Left renal cortex interstitium (tissue), 4 donors: ENCODE results near the gene ACAP3. TPM values are rescaled to one million over a fixed set of nuclear protein-coding genes. Genes with fewer than 3 reads are reported as not detected.

Experiments
- DNase-seq, 4 donors: peaks; one replicate each; pipeline ENCODE4 v3.0.0-alpha.2; 2013; ENCODE audit warnings: low read depth in 4 of 4, low spot score in 2 of 4, missing footprints in 1 of 4
- polyA plus RNA-seq, 4 donors: library from polyadenylated mRNA; unstranded; fragments of 120-200 nt; gene quantifications; one replicate each; pipeline ENCODE4 v1.2.1, GENCODE V29; 2013; ENCODE audit not compliant: insufficient read length in 4 of 4

ACAP3 gene
- polyA plus RNA-seq, 4 donors = 14.9 to 45.2 (median 33.0) TPM

DNA sequence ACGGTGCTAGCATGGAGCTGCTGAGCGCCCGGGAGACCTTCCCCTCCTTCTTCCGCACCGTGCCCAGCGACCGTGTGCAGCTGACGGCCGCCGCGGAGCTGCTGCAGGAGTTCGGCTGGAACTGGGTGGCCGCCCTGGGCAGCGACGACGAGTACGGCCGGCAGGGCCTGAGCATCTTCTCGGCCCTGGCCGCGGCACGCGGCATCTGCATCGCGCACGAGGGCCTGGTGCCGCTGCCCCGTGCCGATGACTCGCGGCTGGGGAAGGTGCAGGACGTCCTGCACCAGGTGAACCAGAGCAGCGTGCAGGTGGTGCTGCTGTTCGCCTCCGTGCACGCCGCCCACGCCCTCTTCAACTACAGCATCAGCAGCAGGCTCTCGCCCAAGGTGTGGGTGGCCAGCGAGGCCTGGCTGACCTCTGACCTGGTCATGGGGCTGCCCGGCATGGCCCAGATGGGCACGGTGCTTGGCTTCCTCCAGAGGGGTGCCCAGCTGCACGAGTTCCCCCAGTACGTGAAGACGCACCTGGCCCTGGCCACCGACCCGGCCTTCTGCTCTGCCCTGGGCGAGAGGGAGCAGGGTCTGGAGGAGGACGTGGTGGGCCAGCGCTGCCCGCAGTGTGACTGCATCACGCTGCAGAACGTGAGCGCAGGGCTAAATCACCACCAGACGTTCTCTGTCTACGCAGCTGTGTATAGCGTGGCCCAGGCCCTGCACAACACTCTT, 24.5 kb upstream of the ACAP3 start:
- no peak for DNase-seq

DNA sequence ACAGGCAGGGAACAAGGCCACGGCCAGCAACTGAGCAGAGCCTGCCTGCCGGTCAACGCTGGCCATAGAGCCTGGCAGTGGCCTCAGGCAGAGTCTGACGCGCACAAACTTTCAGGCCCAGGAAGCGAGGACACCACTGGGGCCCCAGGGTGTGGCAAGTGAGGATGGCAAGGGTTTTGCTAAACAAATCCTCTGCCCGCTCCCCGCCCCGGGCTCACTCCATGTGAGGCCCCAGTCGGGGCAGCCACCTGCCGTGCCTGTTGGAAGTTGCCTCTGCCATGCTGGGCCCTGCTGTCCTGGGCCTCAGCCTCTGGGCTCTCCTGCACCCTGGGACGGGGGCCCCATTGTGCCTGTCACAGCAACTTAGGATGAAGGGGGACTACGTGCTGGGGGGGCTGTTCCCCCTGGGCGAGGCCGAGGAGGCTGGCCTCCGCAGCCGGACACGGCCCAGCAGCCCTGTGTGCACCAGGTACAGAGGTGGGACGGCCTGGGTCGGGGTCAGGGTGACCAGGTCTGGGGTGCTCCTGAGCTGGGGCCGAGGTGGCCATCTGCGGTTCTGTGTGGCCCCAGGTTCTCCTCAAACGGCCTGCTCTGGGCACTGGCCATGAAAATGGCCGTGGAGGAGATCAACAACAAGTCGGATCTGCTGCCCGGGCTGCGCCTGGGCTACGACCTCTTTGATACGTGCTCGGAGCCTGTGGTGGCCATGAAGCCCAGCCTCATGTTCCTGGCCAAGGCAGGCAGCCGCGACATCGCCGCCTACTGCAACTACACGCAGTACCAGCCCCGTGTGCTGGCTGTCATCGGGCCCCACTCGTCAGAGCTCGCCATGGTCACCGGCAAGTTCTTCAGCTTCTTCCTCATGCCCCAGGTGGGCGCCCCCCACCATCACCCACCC, 23.6 kb upstream of the ACAP3 start, which contains the start of gene TAS1R3:
Gene TAS1R3 (plus strand): TSS at position 213 of the 898 bp plus-strand sequence. CDS start 66 bp downstream, at position 279.
- no peak for DNase-seq

DNA sequence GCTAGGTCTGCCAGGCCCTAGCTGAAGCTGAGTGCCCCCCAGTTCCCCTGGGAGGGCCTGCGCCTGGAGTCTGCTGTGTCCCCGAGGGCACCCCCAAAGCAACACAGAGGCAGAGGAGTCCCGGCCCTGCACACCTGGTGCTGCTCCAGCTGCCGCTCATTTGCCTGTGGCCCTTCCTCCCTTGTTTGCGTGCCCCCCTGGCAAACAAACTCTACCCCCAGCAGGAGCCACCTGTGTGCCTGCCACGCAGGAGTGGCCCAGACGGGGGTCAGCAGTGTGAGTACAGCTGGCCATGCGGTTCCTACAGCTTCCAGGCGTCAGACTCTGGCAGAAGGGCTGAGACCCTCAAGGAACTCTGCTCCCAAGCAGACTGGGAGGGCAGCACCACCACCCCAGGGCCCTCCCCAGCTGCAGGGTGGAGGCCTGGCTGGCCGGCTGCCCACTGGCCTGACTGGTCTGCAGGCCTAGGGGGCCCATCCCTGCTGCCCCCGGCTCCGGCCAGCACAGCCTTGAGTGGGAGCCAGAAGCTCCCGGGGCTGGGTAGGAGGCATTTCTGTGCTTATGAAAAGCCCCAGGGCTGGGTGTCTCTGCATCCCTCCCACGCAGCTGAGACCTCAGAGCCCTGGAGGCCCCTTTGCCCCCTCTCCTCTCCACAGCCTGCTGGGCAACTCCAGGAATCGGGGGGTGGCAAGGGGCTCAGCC, 22.8 kb upstream of the ACAP3 start:
- DNase-seq = no peak

DNA sequence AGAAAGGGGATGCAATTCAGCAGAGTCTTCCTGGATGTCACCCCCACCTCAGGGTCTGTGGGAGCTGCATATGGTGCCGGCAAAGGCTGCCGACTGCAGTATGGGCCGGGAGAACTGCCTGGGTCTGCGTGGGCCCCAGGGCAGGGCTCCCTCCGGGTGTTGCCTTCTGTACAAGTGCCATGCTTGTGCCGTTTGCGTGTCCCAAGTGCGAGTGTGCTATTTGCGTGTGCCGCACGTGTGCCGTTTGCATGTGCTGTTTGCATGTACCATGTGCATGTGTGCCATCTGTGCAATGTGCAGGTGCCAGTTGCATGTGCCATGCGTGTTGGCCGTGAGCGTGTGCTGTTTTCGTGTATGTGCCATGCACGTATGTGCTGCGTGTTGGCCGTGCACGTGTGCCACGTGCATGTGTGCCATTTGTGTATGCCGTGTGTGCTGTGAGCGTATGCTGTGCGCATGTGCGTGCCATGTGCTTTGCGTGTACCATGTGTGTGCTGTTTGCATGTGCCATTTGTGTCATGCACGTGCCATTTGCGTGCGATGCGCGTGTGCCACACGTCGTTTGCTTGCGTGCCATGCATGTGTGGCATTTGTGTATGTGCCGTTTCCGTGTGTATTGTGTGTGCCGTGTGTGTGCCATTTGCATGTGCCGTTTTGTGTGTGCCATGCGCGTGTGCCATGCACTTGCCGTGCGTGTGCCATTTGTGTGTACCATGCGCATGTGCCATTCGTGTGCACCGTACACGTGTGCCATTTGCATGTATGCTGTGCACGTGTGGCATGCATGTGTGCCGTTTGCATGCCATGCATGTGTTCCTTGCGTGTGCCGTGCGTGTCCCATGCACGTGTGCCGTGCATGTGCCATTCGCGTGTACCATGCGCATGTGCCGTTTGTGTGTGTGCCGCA, 21.8 kb upstream of the ACAP3 start:
- no peak for DNase-seq

DNA sequence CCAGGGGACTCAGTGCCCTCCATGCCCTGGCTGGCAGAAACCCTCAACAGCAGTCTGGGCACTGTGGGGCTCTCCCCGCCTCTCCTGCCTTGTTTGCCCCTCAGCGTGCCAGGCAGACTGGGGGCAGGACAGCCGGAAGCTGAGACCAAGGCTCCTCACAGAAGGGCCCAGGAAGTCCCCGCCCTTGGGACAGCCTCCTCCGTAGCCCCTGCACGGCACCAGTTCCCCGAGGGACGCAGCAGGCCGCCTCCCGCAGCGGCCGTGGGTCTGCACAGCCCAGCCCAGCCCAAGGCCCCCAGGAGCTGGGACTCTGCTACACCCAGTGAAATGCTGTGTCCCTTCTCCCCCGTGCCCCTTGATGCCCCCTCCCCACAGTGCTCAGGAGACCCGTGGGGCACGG, 20.5 kb upstream of the ACAP3 start:
- no peak for DNase-seq

DNA sequence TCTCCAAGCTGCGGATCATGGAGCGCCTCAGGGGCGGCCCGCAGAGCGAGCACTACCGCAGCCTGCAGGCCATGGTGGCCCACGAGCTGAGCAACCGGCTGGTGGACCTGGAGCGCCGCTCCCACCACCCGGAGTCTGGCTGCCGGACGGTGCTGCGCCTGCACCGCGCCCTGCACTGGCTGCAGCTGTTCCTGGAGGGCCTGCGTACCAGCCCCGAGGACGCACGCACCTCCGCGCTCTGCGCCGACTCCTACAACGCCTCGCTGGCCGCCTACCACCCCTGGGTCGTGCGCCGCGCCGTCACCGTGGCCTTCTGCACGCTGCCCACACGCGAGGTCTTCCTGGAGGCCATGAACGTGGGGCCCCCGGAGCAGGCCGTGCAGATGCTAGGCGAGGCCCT, 19.6 kb upstream of the ACAP3 start:
- DNase-seq = no peak

DNA sequence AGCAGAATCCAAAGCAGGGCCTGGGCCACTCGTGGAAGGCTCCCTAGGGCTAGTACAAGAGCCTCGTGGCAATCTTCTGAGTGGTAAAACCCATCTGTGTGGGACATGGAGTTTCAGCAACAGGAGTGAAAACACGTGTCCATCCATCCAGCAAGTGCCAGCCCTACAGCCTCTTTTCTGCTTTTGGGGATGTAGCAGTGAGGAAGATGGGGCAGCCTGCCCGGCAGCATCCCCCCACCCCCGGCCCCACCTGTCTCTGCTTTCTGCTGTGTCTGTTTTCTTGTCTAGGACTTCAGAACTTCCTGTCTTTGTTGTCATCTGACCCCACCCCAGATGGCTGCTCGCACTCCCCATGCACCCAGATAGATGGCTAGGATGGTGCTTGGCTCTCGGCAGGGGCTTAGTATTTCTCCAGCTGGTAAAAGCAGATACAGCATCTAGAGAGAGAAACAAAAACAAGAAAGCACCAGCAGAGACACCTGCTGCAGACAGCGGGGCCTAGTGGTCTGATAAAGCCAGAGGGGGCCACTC, 18.4 kb upstream of the ACAP3 start:
- no peak for DNase-seq

DNA sequence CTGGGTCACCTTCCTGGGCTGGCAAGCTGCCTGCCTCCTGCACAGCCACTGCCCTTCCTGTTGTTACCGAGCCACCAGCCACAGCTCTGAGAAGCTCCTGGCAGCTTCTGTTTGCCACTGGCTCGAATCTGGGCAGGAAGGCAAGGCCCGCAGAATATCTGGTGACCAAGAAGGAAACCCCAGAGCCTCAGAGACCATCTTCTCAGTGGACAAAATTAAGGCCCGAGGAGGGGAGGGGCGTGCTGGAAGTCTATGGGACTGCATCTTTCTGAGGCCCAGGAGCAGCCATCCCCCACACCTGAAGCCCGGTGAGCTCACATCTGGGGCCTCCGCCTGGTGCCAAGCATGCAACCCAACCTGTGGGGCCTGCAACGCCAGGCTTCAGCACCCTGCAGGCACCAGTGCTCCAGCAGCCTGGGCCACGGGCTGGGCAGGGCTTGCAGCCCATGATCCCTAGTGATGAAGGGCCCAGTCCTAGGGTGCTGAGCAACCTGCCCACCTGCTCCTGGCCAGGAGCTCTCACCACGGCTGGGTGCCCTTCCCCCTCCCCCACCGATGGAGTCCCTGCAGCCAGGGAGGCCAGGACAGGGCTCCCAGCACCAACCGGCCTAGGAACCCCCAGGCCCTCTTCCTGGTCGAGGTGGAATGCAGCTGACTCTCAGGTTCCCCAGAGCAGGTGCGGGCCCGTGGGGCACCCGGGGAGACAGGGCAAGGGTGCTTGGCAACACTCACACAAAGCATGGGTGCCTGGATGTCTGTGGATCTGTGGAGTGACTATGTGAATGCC, 17.8 kb upstream of the ACAP3 start:
- no peak for DNase-seq

DNA sequence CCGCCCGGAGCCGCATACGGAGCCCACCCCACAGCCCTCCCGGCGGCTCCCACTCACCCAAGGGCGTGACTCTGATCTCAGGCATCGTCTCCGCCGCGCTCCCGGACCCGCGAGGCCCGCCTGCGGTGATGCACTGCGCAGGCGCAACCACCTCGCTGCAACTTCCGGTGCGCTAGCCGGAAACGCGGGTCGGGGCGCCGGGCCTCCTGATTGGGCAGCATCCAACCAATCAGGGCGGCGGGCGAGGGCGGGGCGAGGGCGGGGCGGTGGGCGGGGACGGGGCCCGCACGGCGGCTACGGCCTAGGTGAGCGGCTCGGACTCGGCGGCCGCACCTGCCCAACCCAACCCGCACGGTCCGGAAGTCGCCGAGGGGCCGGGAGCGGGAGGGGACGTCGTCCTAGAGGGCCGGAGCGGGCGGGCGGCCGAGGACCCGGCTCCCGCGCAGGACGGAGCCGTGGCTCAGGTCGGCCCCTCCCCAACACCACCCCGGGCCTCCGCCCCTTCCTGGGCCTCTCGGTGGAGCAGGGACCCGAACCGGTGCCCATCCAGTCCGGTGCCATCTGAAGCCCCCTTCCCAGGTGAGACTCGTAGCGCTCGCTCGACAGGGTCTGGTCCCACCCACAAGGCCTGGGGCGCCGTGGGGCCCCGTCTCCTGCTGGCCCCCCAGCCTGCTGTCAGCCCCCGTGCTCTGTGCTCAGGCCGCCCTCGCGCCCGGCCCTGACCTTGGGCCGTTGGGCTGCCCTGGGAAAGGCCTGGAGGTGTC, 17.0 kb upstream of the ACAP3 start, which contains the start of the genes CPTP and INTS11:
Gene CPTP (plus strand): TSS at position 279 of the 764 bp plus-strand sequence. CDS start 2,109 bp downstream, outside the sequence.
Gene INTS11 (minus strand): TSS at position 137 of the 764 bp plus-strand sequence. CDS start 52 bp downstream, at position 85.
- DNase-seq = peak in 3 of 4 donors; percentile 61 to 81 (median 78)

DNA sequence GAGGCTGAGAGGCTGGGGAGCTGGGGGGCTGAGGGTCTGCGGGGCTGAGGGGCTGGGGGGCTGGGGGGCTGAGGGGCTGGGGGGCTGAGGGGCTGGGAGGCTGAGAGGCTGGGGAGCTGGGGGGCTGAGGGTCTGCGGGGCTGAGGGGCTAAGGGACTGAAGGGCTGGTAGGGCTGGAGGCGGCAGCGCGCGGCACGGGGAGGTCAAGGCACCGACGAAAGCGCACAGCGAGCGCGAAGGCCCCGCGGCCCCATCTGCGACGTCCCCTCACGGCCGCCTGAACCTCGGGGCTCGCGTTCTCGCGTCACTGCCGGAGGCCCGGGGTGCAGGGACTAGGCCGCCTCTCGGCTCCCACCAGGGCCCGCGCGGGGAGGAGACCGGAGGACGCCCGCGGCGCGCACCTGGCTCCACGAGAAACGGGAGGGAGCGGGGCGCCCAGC, 16.4 kb upstream of the ACAP3 start:
- no peak for DNase-seq

DNA sequence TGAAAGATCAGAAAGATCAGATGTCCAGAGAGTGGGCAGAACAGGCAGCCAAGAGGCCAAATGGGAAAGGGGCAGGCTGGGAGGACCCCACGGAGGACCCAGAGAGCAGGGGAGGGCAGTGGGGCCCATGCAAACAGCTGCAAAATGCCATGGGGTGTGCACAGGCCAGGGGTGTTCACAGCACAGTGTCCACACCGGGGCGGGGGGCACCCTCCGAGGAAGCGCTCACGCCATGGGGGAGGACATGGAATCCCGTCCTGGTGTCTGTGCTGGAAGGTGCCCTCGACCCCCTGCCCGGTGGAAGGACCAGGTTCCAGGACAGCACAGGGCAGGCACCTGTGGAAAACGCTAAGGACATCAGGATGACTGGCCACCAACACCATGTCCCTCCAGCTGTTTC, 15.2 kb upstream of the ACAP3 start:
- no peak for DNase-seq

DNA sequence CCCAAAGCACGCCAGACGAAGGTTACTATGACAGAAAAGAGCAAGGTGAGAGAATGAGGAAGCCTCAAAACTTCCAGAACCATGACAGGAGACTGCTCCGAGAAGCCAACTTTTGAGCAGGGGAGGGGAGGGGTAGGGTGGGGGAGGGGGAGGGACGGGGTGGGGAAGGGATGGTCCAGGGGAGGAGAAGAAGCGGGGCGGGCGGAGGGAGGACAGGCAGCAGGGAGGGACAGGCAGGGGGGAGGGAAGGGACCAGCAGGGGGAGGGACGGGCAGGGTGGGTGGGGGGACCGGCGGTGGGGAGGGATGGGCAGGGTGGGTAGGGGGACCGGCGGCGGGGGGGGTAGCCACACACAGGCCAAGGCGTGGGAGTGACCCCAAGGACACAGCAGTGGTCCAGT, 14.7 kb upstream of the ACAP3 start:
- DNase-seq = no peak

DNA sequence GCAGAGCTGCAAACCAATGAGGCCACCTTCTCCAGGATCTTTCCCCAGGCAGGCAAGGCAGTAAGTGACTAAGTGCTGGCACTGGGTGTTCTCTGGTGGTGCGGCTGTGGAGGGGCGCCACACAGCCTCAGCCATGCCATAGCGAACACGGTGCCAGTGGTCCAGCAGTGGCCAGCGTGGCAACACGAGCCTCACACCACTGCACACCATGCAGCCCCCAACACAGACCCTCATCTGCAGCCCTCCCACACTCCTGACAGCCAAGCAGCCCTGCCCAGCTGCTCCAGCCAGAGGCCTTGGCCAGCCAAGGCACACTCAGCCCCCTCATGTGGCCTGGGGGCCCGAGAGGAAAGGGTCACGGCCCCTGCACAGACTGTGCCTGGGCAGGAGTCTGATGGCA, 13.7 kb upstream of the ACAP3 start:
- DNase-seq = no peak

DNA sequence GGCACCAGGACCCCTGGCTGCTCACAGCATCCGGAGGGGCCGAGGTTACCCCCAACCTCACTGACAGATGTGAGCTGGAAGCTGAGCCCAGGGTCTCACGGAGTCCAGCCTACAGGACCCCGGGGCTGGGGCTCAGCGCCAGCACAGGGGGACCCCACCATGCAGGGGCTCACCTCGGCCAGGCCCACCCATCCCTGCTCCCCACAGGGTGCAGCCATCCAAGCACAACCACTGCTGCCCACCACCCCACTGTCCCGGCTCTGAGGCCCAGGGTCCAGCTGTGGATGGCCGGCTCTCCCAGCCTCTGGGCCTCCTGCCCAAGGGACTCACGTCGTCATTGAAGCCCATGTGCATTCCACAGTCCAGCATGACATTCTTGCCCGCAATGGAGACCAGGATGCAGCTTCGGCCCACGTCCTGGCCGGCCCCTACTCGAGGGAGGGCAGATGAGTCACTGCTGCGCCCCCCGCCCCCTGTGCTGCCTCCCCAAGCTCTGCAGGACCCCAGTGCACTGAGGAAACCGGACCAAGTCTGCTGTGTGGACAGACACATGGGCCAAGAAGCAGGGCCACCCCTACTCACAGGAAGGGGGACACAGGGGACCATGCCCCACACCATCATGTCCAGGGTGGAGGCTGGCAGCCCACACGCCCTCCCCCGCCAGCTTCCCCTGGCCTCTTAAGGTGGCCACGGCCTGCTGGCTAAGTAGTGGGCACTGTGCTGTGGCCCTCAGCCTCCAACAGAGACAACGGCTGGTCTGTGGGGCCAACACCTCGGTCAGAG, 13.1 kb upstream of the ACAP3 start:
- no peak for DNase-seq

DNA sequence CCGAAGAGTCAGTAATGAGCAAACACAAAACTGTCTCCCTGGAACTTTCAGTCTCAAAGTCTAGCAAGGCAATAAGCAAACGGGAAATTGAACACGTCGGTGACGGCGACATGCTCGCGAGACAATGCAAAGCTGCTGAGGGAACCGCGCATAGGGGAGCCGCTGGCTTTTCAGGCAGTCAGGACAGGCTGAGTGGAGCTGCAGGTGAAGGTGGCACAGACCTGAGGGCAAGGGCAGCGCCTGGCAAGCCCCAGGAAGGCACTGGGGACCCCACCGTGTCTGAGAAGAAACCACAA, 11.9 kb upstream of the ACAP3 start:
- DNase-seq = no peak

DNA sequence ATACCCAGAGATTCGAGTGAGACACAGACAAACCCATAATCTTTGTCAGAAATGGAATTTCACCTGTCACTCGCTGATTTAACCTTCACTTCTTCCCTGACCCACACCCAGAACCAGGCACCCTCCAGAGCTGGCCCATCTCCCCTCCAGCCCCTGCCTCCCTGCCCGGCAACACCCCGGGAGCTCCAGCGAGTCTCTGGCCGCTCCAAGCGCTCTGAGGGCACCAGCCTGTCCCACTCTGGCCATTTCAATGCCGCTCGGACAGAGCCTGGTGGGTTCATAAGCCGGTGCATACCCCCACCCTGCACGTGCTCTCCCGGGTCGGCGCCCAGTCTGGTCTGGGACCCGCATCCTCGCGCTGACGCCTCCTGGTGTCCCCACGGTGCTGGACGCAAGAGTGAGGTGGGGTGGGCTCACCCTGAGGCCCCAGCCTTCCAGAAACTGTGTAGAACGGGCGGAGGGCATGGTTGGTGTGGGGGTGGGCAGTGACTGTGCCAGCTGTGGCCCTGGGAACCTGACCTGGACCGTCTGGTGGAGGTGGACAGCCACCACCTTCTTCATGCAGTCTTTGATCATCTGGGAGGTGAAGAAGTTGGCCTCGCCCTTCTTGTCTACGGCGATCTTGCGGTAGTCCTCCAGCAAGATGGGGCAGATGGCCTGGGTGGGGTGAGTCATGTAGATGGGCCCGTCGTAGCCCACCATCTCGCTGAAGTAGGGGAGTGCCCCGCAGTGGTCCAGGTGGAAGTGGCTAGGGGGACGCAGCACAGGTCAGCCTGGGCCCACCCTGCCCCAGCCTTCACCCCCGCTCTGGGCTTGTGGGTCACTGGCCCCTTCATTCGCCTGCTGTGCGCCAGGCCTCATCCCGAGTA, 11.3 kb upstream of the ACAP3 start:
- DNase-seq = no peak
